GM12878 (cell line): ENCODE results near the gene KLF6. TPM values are rescaled to one million over a fixed set of nuclear protein-coding genes. Genes with fewer than 3 reads are reported as not detected.
A peak's percentile ranks its signal among the peaks of the same experiment; 100 is the strongest.

ENCODE experiments used
- ATAC-seq: fragments of 200-7000 bp; cut with Tn5 transposase; 3 replicates; pipeline ENCODE4 v1.9.1; 2020; ENCODE audit warnings: mild to moderate bottlenecking, moderate library complexity
- BruUV-seq: library from RNA; stranded (reverse); fragments of 400-500 nt; replicated peaks from 2 replicates; lab custom pipeline; 2021; lab: Mats Ljungman, UMichigan
- CTCF ChIA-PET: fragments of 300-600 bp; sonication (Branson Sonifier 250); formaldehyde crosslinking; extraction: SDS; loops from one replicate; lab custom pipeline; 2021; ENCODE audit warnings: inconsistent platforms; lab: Yijun Ruan, JAX
- POLR2A ChIA-PET: fragments of 350-600 bp; formaldehyde crosslinking; extraction: SDS; loops from one replicate; lab custom pipeline; 2021; ENCODE audit warnings: inconsistent platforms; lab: Charles Lee
- RAD21 ChIA-PET: fragments of 300-600 bp; sonication (Branson Sonifier 250); formaldehyde crosslinking; loops from one replicate; lab custom pipeline; 2023; ENCODE audit warnings: antibody characterized with exemption; ENCODE audit not compliant: unreplicated experiment; lab: Charles Lee
- SMC1A ChIA-PET: fragments of 300-600 bp; sonication (Branson Sonifier 250); formaldehyde crosslinking; loops from one replicate; lab custom pipeline; 2023; ENCODE audit not compliant: unreplicated experiment, uncharacterized antibody; lab: Charles Lee
- DNase-seq: peaks from one replicate; pipeline ENCODE4 v3.0.0-alpha.2; 2011; ENCODE audit warnings: low read depth, low spot score
- FAIRE-seq: peaks from 3 replicates; lab custom pipeline; 2011; peaks lifted over from hg19 to GRCh38; lab: Jason Lieb, UNC
- H2AFZ ChIP-seq: 2 replicates; pipeline ENCODE4 v1.6.0; 2011; ENCODE audit warnings: low read depth, low read length, control low read depth; ENCODE audit not compliant: control insufficient read depth
- H3K27ac ChIP-seq: 2 replicates; pipeline ENCODE4 v1.5.1; 2011; ENCODE audit warnings: control low read depth; ENCODE audit not compliant: control insufficient read depth, insufficient read depth
- H3K27me3 ChIP-seq, 2 experiments: replicated peaks in 1 of 2; 2 replicates each; pipeline versions ENCODE4 v1.6.0 to v1.6.1; 2011; ENCODE audit warnings: low read length in 1 of 2; ENCODE audit not compliant: control insufficient read depth in 2 of 2, insufficient read depth in 2 of 2
- H3K36me3 ChIP-seq, 2 experiments: 2 replicates each; pipeline ENCODE4 v1.5.1; 2011; ENCODE audit warnings: low read length in 1 of 2; ENCODE audit not compliant: control insufficient read depth in 2 of 2, insufficient read depth in 2 of 2
- H3K4me1 ChIP-seq: 2 replicates; pipeline ENCODE4 v1.6.1; 2011; ENCODE audit warnings: mild to moderate bottlenecking, low read length, moderate library complexity, mixed read lengths; ENCODE audit not compliant: control insufficient read depth, insufficient read depth
- H3K4me2 ChIP-seq: 2 replicates; pipeline ENCODE4 v1.6.0; 2011; ENCODE audit warnings: control low read depth; ENCODE audit not compliant: control insufficient read depth, insufficient read depth
- H3K4me3 ChIP-seq: fragments of 200-600 bp; sonication (generic); 2 replicates; pipeline ENCODE4 v1.5.1; 2016
- H3K79me2 ChIP-seq: 2 replicates; pipeline ENCODE4 v1.6.0; 2011; ENCODE audit warnings: low read length; ENCODE audit not compliant: control insufficient read depth, insufficient read depth
- H3K9ac ChIP-seq: 2 replicates; pipeline ENCODE4 v1.8.0; 2011; ENCODE audit warnings: low read length, control low read depth, mixed read lengths; ENCODE audit not compliant: control insufficient read depth, insufficient read depth
- H3K9me3 ChIP-seq: replicated peaks from 3 replicates; pipeline ENCODE4 v1.5.1; 2011; ENCODE audit warnings: mild to moderate bottlenecking, low read length; ENCODE audit not compliant: control insufficient read depth, insufficient read depth
- H4K20me1 ChIP-seq: 2 replicates; pipeline ENCODE4 v1.6.0; 2011; ENCODE audit not compliant: control insufficient read depth, insufficient read depth
- SUZ12 ChIP-seq: fragments of 200-600 bp; sonication (generic); IDR thresholded peaks from one replicate; pipeline ENCODE4 v1.6.1; 2018; ENCODE audit warnings: antibody characterized with exemption, mild to moderate bottlenecking; ENCODE audit not compliant: unreplicated experiment
- ZBTB40 ChIP-seq: fragments of 450-650 bp; IDR thresholded peaks from 2 replicates; pipeline ENCODE4 v1.6.1; 2016; ENCODE audit warnings: mild to moderate bottlenecking, moderate library complexity, borderline replicate concordance
- WGBS: methylation state at CpG from one replicate; pipeline ENCODE4 v1.1.6; 2016; ENCODE audit warnings: low lambda C conversion rate; ENCODE audit not compliant: insufficient replicate concordance, insufficient coverage; ENCODE audit errors: missing lambda C conversion rate; 5-methylcytosine and 5-hydroxymethylcytosine counted together
- in situ Hi-C: fragments of 300-500 bp; cut with MboI; formaldehyde crosslinking; loops from 9 replicates; pipeline ENCODE4 v1.14.3; 2018; ENCODE audit warnings: mixed read lengths
- intact Hi-C: fragments of 100-400 bp; cut with micrococcal nuclease; formaldehyde crosslinking; loops from one replicate; pipeline ENCODE4 v1.14.2; 2022; ENCODE audit not compliant: unreplicated experiment
- polyA plus RNA-seq, 11 experiments: library from polyadenylated mRNA; depleted of rRNA in 4 of 11; unstranded in 6 of 11; stranded (reverse) in 5 of 11; fragments of >200 nt; fragmentation: Nextera tagmentation in 4 of 11; fragmentation: Illumina TruSeq in 1 of 11; extraction: Ambion mirVana in 4 of 11; extraction: Trizol in 1 of 11; gene quantifications; 1 replicate in 1 of 11; 2 replicates in 10 of 11; pipeline versions ENCODE4 v1.2.1 to v1.2.3, GENCODE V29; 2011 to 2016; ENCODE audit warnings: inconsistent platforms in 2 of 11, missing spikeins in 2 of 11, low read depth in 1 of 11
- total RNA-seq, 4 experiments: library from RNA; depleted of rRNA in 3 of 4; stranded (reverse); fragments of >200 nt in 3 of 4; fragmentation: Illumina TruSeq in 1 of 4; extraction: Trizol in 1 of 4; gene quantifications; 2 replicates each; pipeline versions ENCODE4 v1.2.1 to v1.2.3, GENCODE V29; 2013 to 2021

KLF6 gene
- total and polyA plus RNA-seq, 10 of the 15 experiments (the other 5 are each of a cell fraction or from before 2014, with no cell fraction given): 7.4 to 54.1 (median 23.5) TPM

- intact Hi-C loops: no loop called here
- H2AFZ ChIP-seq: no peak overlapping the region
- FAIRE-seq (no peak), ATAC-seq (peak; percentile 10; the same call in 2 of the 3 replicates), DNase-seq (no peak)
- H4K20me1 ChIP-seq: no peaks in the 10 kb centered on the region
- TF ChIP-seq ZBTB40 (peak; percentile 70), SUZ12 (no peak)
- no TSS peak for BruUV-seq
- 100% methylated on average over 1 of the region's 1 CpG for WGBS
- no peaks in the 10 kb centered on the region for H3K27me3 ChIP-seq
- H3K79me2 ChIP-seq: peaks cover 4% of the 10 kb centered on the region
- CTCF ChIA-PET: interaction anchor here (1.4 kb wide), 1 partner anchor 10 kb away, joined by 4 read pairs; no protein-coding TSS in a partner anchor
- SMC1A ChIA-PET: interaction anchor here (0.8 to 1.6 kb wide), 4 partner anchors 10 to 75 kb away, joined by 3 to 7 read pairs (median 4); no protein-coding TSS in a partner anchor
- peaks cover 7% of the 10 kb centered on the region; the same call in 1 of the 2 replicates for H3K4me1 ChIP-seq
- no peak overlapping the region for H3K4me3 ChIP-seq
- in situ Hi-C loops: no loop called here
- H3K27ac ChIP-seq: no peak overlapping the region
- H3K36me3 ChIP-seq: no peaks in the 10 kb centered on the region
- RAD21 ChIA-PET: interaction anchor here (0.8 to 1.1 kb wide), 3 partner anchors 9 to 112 kb away, joined by 3 read pairs; no protein-coding TSS in a partner anchor
- peaks cover 1% of the 10 kb centered on the region; the same call in 1 of the 3 replicates for H3K9me3 ChIP-seq
- POLR2A ChIA-PET: no interaction called here
- no peak overlapping the region for H3K9ac ChIP-seq
- H3K4me2 ChIP-seq: no peak overlapping the region
Observed at GRCh38 chr10:3790272-3790671, 5.3 kb upstream of the KLF6 start.
